Activated naive CD8-positive, alpha-beta T cell (primary cell): ENCODE results near the gene SCD5.

ENCODE experiments used
- H3K27ac Mint-ChIP-seq: one replicate; pipeline ENCODE4 v1.8.0; 2021; ENCODE audit warnings: mixed read lengths
- H3K27me3 Mint-ChIP-seq: one replicate; pipeline ENCODE4 v1.8.0; 2021; ENCODE audit warnings: mixed read lengths
- H3K36me3 Mint-ChIP-seq: one replicate; pipeline ENCODE4 v1.8.0; 2021; ENCODE audit warnings: mixed read lengths
- H3K4me1 Mint-ChIP-seq: one replicate; pipeline ENCODE4 v1.8.0; 2021; ENCODE audit warnings: low read depth, mixed read lengths
- H3K4me3 Mint-ChIP-seq: one replicate; pipeline ENCODE4 v1.8.0; 2021; ENCODE audit warnings: mild to moderate bottlenecking, mixed read lengths
- H3K9me3 Mint-ChIP-seq: one replicate; pipeline ENCODE4 v1.8.0; 2021; ENCODE audit warnings: low read depth, mixed read lengths

Gene SCD5

GRCh38 chr4:82706349-82707000 is 92.1 kb downstream of the SCD5 start:
- Mint-ChIP-seq H3K27ac (no peak overlapping the region), H3K4me1 (no peaks in the 10 kb centered on the region), H3K27me3 (no peaks in the 10 kb centered on the region), H3K36me3 (no peaks in the 10 kb centered on the region), H3K9me3 (no peaks in the 10 kb centered on the region), H3K4me3 (no peak overlapping the region)

- no peak overlapping the region for H3K27ac Mint-ChIP-seq
- no peaks in the 10 kb centered on the region for H3K27me3 Mint-ChIP-seq
These were observed 92.7 kb downstream of the SCD5 start for GRCh38 chr4:82705928-82706300.

GRCh38 chr4:82705169-82705927 is 93.2 kb downstream of the SCD5 start:
- Mint-ChIP-seq H3K4me3 (no peak overlapping the region), H3K36me3 (peaks cover under 1% of the 10 kb centered on the region), H3K4me1 (no peaks in the 10 kb centered on the region), H3K27me3 (no peaks in the 10 kb centered on the region), H3K27ac (no peak overlapping the region), H3K9me3 (no peaks in the 10 kb centered on the region)

More at GRCh38 chr4:82705928-82706300, 92.7 kb downstream of the SCD5 start:
- H3K9me3 Mint-ChIP-seq: no peaks in the 10 kb centered on the region
- no peaks in the 10 kb centered on the region for H3K36me3 Mint-ChIP-seq
- H3K4me3 Mint-ChIP-seq: no peak overlapping the region
- no peaks in the 10 kb centered on the region for H3K4me1 Mint-ChIP-seq

- no peaks in the 10 kb centered on the region for H3K9me3 Mint-ChIP-seq
- no peak overlapping the region for H3K27ac Mint-ChIP-seq
- peaks cover 2% of the 10 kb centered on the region for H3K36me3 Mint-ChIP-seq
- H3K4me1 Mint-ChIP-seq: no peaks in the 10 kb centered on the region
- H3K4me3 Mint-ChIP-seq: no peak overlapping the region
- no peaks in the 10 kb centered on the region for H3K27me3 Mint-ChIP-seq
These were observed 94.4 kb downstream of the SCD5 start for GRCh38 chr4:82704156-82704555.

DNA sequence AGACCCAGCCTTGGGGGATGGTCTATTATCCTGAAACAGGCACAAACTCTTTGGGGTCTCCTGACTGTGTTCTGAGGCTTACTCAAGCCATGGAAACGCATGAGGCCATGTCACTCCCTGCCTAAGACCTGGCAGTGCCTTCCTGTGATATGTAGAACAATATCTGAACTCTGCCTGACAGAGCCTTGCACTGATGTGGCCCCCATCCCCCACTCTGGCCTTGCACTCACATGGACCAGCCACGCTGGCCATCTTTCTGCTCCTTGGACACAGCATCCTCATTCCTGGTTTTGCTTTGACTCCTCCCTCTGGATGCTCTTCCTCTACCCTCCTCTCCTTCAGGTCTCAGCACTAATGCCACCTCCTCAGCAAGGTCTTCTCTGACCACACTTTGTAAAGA is 100.2 kb downstream of the SCD5 start:
- Mint-ChIP-seq H3K4me3 (no peak overlapping the region), H3K4me1 (no peaks in the 10 kb centered on the region), H3K27ac (no peak overlapping the region), H3K9me3 (no peaks in the 10 kb centered on the region), H3K27me3 (no peaks in the 10 kb centered on the region), H3K36me3 (peaks cover 2% of the 10 kb centered on the region)

DNA sequence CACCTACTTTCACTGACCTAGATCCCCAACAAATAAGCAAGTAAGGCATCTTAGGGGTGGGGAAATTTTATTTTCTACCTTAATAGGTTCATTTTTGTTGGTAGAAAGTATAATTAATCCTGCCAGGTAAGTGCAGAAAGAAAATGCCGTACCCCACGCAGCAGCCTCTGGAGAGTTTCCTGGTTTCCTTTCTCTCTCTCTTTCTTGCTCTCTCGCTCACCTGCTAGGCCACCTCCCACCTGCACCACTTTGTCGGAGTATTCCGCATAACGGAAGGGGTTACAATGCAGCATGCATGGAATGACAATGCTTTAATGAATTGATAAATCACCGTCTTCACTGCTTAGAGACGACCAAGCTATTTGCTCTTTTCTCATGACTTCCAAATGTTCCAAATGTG is 101.0 kb downstream of the SCD5 start:
- Mint-ChIP-seq H3K36me3 (peaks cover 2% of the 10 kb centered on the region), H3K4me1 (no peaks in the 10 kb centered on the region), H3K4me3 (no peak overlapping the region), H3K9me3 (no peaks in the 10 kb centered on the region), H3K27ac (no peak overlapping the region), H3K27me3 (no peaks in the 10 kb centered on the region)

- Mint-ChIP-seq H3K4me1 (no peaks in the 10 kb centered on the region), H3K9me3 (no peaks in the 10 kb centered on the region), H3K36me3 (peaks cover 2% of the 10 kb centered on the region), H3K4me3 (no peak overlapping the region), H3K27me3 (no peaks in the 10 kb centered on the region), H3K27ac (no peak overlapping the region)
These were observed 102.3 kb downstream of the SCD5 start for GRCh38 chr4:82696117-82696860.

- Mint-ChIP-seq H3K4me1 (no peaks in the 10 kb centered on the region), H3K4me3 (no peak overlapping the region), H3K27ac (no peak overlapping the region), H3K9me3 (no peaks in the 10 kb centered on the region), H3K27me3 (no peaks in the 10 kb centered on the region), H3K36me3 (no peaks in the 10 kb centered on the region)
These were observed 103.7 kb downstream of the SCD5 start for GRCh38 chr4:82694892-82695291.

DNA sequence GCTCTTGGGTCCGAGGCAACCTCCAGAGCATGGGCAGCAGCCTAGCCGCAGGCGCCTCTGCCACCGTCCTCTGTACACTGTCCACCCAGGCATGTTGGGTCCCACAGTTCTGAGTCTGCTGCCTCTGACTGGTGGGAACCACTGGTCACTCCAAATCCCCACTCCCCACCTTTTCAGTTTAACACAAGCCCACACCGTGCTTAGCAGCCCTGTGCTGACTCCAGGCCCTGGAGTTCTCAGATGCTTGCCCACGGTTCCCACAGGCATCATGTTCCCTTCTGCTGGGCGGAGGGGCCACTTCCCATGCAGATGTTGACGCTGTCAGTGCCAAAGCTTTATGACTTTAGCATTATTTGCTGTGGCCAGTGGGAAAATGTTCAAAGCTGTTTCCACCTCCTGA is 104.5 kb downstream of the SCD5 start:
- H3K27me3 Mint-ChIP-seq: no peaks in the 10 kb centered on the region
- H3K4me1 Mint-ChIP-seq: no peaks in the 10 kb centered on the region
- H3K4me3 Mint-ChIP-seq: no peak overlapping the region
- no peaks in the 10 kb centered on the region for H3K9me3 Mint-ChIP-seq
- H3K36me3 Mint-ChIP-seq: no peaks in the 10 kb centered on the region
- no peak overlapping the region for H3K27ac Mint-ChIP-seq

GRCh38 chr4:82692101-82692780 is 106.4 kb downstream of the SCD5 start:
- Mint-ChIP-seq H3K4me3 (no peak overlapping the region), H3K27ac (no peak overlapping the region), H3K27me3 (no peaks in the 10 kb centered on the region), H3K9me3 (no peaks in the 10 kb centered on the region), H3K4me1 (no peaks in the 10 kb centered on the region), H3K36me3 (no peaks in the 10 kb centered on the region)

DNA sequence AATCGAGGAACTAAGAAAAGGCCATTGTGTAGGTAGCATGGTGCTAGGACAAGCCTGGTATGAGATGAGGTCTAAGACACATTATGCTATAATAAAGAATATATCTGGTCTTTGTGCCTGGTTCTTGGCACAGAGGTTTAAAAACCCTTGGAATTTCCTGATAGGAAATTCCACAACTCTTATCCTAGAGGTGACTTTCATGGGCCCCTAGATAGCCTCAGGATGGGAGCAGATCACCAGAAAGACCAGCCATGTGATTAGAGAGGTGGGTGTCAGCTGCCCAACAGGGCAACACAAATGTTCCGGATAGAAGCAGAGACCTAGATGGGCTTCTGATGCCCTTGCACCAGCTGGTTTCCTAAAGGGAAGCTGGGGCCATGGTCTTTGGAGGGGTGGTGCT is 107.2 kb downstream of the SCD5 start:
- H3K27me3 Mint-ChIP-seq: no peaks in the 10 kb centered on the region
- no peaks in the 10 kb centered on the region for H3K36me3 Mint-ChIP-seq
- no peaks in the 10 kb centered on the region for H3K4me1 Mint-ChIP-seq
- no peaks in the 10 kb centered on the region for H3K9me3 Mint-ChIP-seq
- H3K27ac Mint-ChIP-seq: no peak overlapping the region
- no peak overlapping the region for H3K4me3 Mint-ChIP-seq

- no peaks in the 10 kb centered on the region for H3K27me3 Mint-ChIP-seq
- H3K4me1 Mint-ChIP-seq: no peaks in the 10 kb centered on the region
- H3K27ac Mint-ChIP-seq: no peak overlapping the region
- no peaks in the 10 kb centered on the region for H3K36me3 Mint-ChIP-seq
- no peak overlapping the region for H3K4me3 Mint-ChIP-seq
- H3K9me3 Mint-ChIP-seq: no peaks in the 10 kb centered on the region
These were observed 110.4 kb downstream of the SCD5 start for GRCh38 chr4:82688091-82688795.

DNA sequence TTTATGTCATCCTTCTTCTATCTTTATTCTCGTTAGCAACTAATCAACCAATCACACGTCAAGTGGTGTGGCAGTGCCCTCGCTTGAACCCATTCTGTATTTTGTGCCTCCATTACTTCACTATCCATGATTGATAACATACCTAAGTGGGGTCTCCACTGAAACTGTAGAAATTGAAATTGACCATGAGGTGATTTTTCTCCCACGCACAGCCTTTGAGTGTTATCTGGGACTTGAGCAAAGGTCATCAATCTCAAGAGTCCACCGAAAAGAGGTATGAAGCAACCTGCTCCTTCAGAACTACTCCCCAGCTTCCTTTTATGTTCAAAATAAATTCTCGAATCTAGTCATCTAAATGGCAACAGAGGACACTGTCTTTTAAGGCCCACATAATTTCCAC is 111.1 kb downstream of the SCD5 start:
- H3K27ac Mint-ChIP-seq: no peak overlapping the region
- H3K27me3 Mint-ChIP-seq: no peaks in the 10 kb centered on the region
- no peaks in the 10 kb centered on the region for H3K9me3 Mint-ChIP-seq
- no peaks in the 10 kb centered on the region for H3K36me3 Mint-ChIP-seq
- H3K4me1 Mint-ChIP-seq: no peaks in the 10 kb centered on the region
- H3K4me3 Mint-ChIP-seq: no peak overlapping the region

DNA sequence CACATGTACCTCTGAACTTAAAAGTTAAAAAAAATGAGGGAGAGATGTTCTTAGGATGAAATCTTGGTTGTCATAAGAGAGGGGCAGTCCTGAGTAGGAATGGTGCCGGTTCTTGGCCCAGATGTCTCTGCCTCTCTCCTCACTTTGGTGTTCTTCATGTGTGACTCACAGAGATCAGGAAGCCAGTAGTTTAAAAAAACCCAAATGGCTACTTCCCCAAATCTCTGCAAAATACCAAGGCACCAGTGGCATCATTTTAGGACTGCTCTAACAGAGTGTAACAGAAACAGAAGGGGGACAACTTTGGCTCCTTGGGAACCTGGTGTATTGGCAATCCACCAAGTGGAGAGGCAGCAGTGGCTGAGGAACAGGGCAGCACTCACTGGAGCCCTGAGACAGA is 116.8 kb downstream of the SCD5 start:
- Mint-ChIP-seq H3K9me3 (no peaks in the 10 kb centered on the region), H3K4me3 (no peak overlapping the region), H3K36me3 (no peaks in the 10 kb centered on the region), H3K27me3 (peaks cover 1% of the 10 kb centered on the region), H3K27ac (no peak overlapping the region), H3K4me1 (no peaks in the 10 kb centered on the region)
